GM18505 (cell line): ENCODE results near the gene NME5.
"Not testable (repeated sequence)": the region's sequence is repeated elsewhere in the genome, so short reads cannot be mapped to it uniquely, and the experiment has no call there.

ENCODE experiments used
- ATAC-seq: cut with Tn5 transposase; IDR thresholded peaks from one replicate; pipeline ENCODE4 v1.9.1; 2021; ENCODE audit not compliant: unreplicated experiment
- POLR2A ChIP-seq: IDR thresholded peaks from 4 replicates; pipeline ENCODE4 v1.6.1; 2011; ENCODE audit warnings: borderline replicate concordance; ENCODE audit not compliant: insufficient read depth, insufficient read length; ENCODE audit errors: extremely low read depth

NME5 gene

DNA sequence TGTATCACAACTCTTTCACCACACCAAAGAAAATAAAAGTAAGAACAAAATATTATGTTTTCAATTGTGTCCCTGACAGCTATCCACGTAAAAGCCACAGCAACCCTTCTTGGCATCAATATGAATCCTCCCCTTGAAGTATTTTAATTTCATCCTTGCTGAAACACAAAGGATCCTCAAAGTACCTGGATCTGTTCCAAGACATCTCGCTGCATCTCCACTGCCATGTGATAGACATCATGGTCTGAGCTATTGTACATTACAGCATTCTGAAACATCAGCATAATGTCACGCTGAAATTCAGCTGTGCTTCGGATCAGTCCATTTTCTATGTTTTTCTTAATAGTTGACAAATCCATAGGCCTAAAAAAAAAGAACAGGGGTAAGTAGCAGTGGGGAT lies 21.5 kb upstream of the NME5 start:
- no peak for TF ChIP-seq POLR2A
- no peak for ATAC-seq

DNA sequence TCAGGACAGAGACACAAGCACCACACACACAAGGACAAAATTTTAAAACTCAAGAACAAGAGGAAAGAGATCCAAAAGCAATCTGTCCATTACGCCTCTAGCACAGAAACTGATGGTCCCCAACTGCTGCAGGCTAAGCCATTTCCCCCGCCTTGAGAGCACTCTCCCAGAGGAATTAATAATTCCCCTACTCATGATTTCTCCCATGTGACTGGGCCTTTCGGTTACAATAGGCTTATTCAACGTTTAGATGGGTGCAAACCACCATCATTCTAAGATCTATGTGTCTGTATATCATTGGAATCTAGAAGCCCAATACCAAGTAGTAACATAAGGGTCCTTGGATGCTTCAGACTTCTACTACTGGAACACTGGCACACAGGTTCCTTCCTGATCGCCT lies 20.4 kb upstream of the NME5 start:
- no peak for ATAC-seq

DNA sequence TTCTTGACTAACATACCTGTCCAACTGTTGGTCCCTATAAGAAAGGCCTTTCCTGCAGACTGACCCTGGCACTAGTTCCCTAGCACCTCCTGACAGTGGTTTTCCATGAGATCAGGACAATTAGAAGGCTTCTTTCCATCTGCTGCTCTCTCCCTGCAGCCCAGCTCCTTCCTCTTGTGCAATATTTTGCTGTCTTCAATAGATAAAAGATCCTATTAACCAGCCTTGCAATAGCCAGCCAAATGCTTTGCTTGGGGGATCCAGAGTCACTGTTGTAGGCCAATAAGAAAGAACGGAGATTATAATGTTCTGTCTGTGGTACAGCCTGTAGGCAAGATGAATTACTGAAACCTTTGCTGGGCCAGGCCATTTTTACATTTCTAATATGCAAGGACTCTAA lies 18.4 kb upstream of the NME5 start:
- TF ChIP-seq POLR2A, result no peak
- ATAC-seq, result no peak

More for the DNA sequence above, 20.4 kb upstream of the NME5 start:
- TF ChIP-seq POLR2A, result no peak

DNA sequence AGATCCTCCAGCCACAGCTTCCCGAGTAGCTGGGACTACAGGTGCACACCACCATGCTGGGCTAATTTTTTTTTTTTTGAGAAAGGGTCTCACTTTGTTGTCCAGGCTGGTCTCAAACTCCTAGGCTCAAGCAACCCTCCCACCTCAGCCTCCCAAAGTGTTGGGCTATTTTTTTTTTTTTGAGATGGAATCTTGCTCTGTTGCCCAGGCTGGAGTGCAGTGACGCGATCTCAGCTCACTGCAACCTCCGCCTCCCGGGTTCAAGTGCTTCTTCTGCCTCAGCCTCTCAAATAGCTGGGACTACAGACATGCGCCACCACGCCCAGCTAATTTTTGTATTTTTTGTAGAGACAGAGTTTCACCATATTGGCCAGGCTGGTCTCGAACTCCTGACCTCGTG lies 16.7 kb upstream of the NME5 start:
- not testable (repeated sequence) for ATAC-seq

GRCh38 chr5:138149530-138149929 lies 10.3 kb upstream of the NME5 start:
- no peak for ATAC-seq
- TF ChIP-seq POLR2A, result no peak

DNA sequence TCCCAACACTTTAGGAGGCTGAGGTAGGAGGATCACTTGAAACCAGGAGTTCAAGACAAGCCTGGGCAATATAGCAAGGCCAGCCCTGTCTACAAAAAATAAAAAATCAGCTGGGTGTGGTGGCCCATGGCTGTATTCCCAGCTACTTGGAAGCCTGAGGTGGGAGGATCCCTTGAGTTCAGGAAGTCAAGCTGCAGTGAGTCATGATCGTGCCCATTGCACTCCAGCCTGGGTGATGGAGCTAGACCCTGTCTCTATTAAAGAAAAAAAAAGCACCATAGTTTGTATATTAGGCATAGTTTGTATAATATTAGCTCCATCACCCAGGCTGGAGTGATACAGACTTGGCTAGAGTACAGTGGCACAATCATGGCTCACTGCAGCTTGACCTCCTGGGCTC lies 9.6 kb upstream of the NME5 start:
- ATAC-seq, result no peak
- no peak for TF ChIP-seq POLR2A

DNA sequence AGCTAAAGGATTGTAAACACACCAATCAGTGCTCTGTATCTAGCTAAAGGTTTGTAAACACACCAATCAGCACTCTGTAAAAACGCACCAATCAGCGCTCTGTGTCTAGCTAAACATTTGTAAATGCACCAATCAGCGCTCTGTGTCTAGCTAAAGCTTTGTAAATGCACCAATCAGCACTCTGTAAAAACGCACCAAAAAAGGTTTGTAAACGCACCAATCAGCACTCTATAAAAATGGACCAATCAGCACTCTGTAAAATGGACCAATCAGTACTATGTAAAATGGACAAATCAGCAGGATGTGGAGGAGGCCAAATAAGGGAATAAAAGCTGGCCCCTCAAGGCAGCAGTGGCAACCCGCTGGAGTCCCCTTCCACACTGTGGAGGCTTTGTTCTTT lies 4.3 kb upstream of the NME5 start:
- ATAC-seq, result not testable (repeated sequence)

GRCh38 chr5:138141734-138142133 lies 2.5 kb upstream of the NME5 start:
- no peak for ATAC-seq
- no peak for TF ChIP-seq POLR2A

GRCh38 chr5:138140268-138140667 lies 1.0 kb upstream of the NME5 start:
- no peak for ATAC-seq
- no peak for TF ChIP-seq POLR2A

GRCh38 chr5:138139781-138140090 lies 508 bp upstream of the NME5 start:
- no peak for ATAC-seq
- no peak for TF ChIP-seq POLR2A

DNA sequence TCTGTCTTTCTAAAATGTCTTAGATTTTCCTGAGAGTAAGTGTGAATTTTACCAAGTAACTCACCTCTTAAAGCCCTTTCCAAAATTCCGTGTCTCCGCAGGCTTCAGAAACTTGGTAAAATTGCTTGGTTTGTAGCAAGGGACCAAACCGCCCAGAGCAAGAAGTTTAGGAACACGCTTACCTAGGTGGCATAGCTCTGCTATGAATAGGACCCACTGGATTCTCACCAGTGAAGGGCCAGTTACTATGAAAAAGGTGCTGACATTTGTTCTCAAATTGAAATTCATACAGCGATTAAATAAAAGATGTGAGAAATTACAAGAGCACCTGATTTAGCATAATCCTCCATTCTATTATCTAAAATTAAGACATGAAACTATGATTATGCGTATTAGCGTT lies 6.7 kb downstream of the NME5 start:
- no peak for TF ChIP-seq POLR2A
- no peak for ATAC-seq

DNA sequence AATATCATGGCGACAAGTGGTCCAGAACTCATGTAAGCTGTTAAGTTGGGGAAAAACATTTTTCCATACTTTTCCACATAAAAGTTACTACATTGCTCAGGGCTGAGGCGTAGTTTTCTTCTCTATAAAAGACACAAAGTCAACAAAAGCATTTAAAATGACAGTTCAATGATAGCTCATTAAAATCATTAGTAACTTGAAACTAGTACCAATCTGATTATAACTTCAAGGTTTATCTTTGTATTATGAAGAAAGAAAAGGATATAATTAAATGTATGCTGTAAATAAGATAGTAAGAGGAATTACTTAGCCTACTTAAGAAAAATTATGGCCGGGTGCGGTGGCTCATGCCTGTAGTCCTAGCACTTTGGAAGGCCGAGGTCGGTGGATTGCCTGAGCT lies 9.9 kb downstream of the NME5 start:
- ATAC-seq, result no peak
- no peak for TF ChIP-seq POLR2A

GRCh38 chr5:138128334-138128733 lies 10.9 kb downstream of the NME5 start:
- no peak for TF ChIP-seq POLR2A
- ATAC-seq, result no peak

DNA sequence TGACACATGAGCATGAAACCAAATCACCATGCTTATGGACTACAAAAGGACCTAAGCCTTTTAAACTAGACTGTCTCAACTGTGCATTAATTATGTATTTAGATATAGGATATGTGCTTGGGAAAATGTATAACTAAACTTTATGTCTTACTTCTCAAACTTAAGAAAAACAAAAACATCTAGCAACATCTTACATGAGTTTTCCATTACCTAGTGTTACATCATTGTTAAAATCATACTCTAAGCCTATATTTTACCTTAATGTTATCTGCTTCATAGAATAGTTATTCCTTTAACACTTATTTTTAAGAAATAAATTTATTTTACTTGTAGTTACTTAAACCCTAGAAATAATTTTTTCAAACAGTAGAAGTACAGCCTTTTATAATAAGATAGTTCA lies 24.0 kb downstream of the NME5 start:
- ATAC-seq, result no peak
- TF ChIP-seq POLR2A, result no peak

DNA sequence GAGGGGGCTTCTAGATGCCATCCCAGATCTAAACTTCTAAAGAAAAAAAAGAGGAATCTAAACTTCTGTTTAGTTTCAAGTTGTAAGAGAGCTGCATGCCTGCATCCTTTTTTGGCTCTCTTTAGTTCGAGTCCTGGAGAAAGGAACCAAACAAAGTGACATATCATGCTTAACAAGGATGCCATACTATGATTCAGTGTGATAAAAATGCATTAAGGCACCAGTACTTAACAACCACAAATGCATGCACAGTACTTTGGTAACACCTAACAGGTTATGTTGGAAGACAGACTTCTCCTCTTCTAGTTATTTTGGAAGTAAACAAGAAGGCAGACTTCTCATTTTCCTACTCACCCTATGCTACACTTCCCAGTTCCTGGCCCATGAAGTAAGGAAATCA lies 27.3 kb downstream of the NME5 start:
- ATAC-seq, result no peak

GRCh38 chr5:138111181-138111580 lies 28.0 kb downstream of the NME5 start:
- no peak for TF ChIP-seq POLR2A
- ATAC-seq, result no peak

More for the DNA sequence above, 27.3 kb downstream of the NME5 start:
- no peak for TF ChIP-seq POLR2A
